Skin of body (tissue), 2 donors: ENCODE results near the gene GAST. TPM values are rescaled to one million over a fixed set of nuclear protein-coding genes. Genes with fewer than 3 reads are reported as not detected.
"Not testable (repeated sequence)": the region's sequence is repeated elsewhere in the genome, so short reads cannot be mapped to it uniquely, and the experiment has no call there.

ENCODE experiments used
- DNase-seq: peaks from one replicate; lab custom pipeline; 2025; lab: John Stamatoyannopoulos, UW
- total RNA-seq: library from RNA; depleted of rRNA; stranded (reverse); fragments of >200 nt; gene quantifications from one replicate; pipeline ENCODE4 v1.2.3, GENCODE V29; 2014

GAST gene, protein sequence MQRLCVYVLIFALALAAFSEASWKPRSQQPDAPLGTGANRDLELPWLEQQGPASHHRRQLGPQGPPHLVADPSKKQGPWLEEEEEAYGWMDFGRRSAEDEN
- total RNA-seq, result not detected

- DNase-seq, result no peak
Observed at GRCh38 chr17:41711669-41712400, at the start of gene GAST. Gene GAST (plus strand): TSS chr17:41712331. CDS start chr17:41715437, 3,106 bp downstream.

- DNase-seq, result no peak
Observed at GRCh38 chr17:41663451-41664171, 48.5 kb upstream of the GAST start.

GRCh38 chr17:41664172-41664457, 48.0 kb upstream of the GAST start:
- DNase-seq, result no peak

- no peak for DNase-seq
Observed at GRCh38 chr17:41664587-41665565, 47.3 kb upstream of the GAST start.

- DNase-seq, result peak; percentile 72
Observed at GRCh38 chr17:41665566-41666236, 46.4 kb upstream of the GAST start.

GRCh38 chr17:41666237-41666641, 45.9 kb upstream of the GAST start:
- DNase-seq, result no peak

GRCh38 chr17:41666708-41667279, 45.3 kb upstream of the GAST start:
- peak; percentile 60 for DNase-seq

DNA sequence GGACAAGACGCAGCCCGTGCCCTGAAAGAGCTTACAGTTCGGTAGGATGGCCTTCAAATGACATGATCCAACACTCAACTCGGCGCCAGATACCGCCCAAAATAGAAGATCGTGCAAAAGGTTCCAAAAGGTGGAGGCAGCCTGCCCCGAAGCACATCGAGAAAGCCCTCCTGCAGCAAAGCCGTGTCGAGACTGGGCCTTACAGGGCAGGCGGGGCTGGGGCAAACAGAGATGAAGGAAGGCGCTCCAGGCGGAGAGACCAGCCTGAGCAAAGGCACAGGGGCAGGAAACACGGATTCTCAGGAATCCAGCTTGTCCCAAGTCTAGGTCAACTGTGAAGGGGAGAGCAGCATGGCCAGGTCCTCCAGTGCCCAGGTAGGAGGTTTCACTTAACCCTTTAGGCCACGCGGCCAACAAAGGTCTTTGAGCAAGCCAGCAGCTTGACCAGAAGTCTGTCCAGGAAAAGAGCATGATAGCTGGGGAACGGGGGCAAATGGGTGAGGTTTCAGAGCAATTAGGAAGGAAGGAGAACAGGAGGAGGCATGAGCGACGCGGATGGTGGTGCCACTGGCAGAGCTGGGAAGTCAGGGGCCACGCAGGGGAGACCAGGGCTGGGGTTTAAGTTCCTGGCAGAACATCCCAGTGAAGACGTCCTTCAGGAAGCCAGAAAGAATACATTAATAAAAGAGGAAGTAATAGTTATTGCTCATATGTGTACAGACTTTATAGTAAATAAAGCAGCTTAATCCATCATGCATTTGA, 44.7 kb upstream of the GAST start:
- no peak for DNase-seq

DNA sequence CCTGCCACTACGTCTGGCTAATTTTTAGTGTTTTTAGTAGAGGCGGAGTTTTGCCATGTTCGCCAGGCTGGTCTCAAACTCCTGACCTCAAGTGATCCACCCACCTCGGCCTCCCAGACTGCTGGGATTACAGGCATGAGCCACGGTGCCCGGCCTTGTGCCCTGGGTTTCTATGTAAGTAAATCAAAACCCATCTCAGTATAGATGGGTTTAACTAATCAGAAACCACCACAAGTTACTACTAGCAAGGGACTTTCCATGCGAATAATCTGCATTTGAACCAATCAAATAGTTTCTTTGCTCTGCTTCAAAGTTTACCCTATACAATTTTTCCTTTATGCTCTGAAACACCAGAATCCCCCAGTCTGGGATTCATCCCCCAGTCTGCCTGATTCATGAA, 40.0 kb upstream of the GAST start:
- DNase-seq, result no peak

DNA sequence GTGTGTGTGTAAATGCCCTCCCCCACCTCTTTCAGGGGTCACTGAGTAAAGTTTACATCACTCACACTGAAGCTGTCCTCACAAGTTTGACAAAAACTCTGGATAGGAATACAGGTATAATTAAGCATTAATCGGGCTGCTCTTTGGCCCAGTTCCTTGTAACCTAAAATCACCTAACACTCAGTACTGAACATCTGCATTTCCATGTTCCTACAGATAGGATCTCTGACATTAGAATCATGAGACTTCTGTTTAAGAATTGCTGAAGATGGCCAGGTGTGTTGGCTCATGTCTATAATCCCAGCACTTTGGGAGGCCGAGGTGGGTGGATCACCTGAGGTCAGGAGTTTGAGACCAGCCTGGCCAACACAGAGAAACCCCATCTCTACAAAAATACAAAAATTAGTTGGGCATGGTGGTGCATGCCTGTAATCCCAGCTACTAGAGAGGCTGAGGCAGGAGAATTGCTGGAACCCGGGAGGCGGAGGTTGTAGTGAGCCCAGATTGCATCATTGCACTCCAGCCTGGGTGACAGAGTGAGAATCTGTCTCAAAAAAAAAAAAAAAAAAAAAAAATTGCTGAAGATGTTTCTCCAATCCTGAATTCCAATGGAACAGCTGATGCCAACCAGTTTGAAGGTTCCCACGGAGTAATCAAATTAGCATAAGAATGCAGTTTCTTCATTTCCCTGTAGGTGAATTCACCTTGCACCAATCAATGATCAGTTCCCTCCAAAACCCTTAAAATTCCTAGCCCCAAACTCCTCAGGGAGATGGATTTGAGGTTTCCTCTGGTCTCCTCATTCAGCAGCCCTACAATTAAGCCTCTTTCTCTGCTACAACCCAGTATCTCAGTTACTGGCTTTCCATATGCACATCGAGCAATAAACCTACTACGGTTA, 36.7 kb upstream of the GAST start:
- DNase-seq, result not testable (repeated sequence)

- no peak for DNase-seq
Observed at GRCh38 chr17:41676058-41676419, 36.1 kb upstream of the GAST start.

DNA sequence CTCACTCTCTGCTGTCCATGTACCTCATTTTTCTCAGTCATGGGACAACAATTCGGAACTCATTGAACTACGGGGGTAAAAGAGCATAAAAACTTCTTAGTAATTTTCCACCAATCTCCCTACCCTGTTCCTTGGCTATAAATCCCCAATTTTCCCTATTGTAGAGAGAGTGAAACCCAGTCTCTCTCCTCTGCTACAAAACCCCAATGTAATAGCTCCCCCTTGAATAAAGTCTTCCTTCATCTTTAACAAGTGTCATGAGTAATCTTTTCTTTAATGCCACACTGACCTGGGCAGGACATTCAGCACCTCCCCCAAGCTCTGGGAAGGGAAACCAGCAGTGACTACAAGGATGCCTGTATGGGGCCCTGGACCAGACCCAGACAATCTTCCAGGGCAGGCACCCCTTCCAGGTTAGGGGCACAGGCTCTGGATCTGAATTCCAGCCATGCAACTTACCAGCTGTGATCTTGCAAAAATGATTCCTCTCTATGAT, 33.7 kb upstream of the GAST start:
- DNase-seq, result no peak

- DNase-seq, result no peak
Observed at GRCh38 chr17:41678907-41679739, 33.0 kb upstream of the GAST start.

DNA sequence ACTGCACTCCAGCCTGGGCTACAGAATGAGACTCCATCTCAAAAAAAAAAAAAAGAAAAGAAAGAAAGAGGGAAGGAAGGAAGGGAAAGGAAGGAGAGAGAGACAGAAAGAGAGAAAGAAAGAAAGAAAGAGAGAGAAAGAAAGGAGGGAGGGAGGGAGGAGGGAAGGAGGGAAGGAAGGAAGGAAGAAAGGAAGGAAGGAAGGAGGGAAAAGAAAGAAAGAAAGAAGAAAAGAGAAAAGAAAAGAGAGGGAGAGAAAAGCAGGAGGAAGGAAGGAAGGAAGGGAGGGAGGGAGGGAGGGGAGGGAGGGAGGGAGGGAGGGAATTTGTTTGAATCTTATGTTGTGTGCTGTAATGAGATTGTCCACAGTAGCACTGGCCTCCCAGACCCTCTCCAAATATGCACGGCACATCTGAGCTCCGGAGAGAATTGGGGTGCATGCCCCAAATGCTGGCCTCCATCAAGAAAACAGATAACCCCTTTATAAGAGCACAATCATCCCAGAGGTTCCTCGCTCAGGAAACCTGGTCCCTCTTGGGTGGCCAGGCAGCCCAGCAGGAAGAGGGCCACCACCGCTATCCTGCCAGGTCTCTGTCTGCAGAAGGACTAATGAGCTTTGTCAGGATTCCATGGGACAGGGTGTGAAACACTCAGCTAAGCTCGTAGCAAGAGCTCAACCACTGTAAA, 32.2 kb upstream of the GAST start:
- no peak for DNase-seq

DNA sequence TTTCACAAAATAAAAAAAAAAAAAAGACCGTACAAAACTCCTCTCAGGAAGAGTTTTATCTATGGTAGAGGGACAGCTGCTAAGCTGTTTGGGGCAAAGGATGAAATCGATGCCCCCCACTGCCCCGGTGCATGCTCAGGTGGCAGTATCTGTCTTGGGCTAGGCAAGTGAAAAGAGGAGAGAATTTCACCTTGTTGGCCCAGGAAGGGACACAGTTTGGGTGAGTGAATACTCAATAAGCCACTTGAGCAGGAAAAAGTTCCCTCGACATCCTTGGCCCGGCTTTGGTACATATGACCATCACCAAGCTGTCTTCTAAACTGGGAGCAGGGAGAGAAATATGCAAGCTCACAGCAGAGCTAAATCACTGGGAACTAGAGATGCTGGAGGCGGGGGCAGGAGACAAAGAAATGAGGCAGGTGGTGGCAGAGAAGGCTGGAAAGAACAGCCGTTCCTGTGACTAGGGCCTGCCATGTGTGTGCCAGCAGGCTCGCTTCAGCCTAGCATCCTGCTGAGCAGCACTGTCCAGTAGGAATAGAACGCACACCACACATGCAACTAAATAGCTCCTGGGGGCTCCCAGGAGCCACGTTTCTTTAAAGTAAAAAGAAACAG, 31.6 kb upstream of the GAST start:
- no peak for DNase-seq

DNA sequence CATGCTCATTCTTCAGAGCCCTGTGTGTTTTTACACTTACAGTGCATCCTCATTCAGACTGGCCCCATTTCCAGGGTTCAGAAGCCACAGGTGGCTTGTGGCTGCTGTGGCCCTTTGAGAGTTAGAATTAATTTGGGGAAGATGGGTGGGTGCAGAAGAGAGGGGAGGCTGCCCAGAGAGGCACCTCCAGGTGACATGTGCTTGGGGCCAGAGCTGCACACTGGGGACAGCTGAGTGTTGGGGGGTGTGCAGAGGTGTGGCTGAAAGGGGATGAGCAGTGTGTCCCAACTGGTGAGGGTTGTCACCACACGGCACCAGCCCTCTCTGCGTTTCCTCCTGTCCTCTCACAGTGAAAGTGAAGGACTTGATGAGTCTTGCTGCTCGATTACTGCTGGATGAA, 30.4 kb upstream of the GAST start:
- no peak for DNase-seq

DNA sequence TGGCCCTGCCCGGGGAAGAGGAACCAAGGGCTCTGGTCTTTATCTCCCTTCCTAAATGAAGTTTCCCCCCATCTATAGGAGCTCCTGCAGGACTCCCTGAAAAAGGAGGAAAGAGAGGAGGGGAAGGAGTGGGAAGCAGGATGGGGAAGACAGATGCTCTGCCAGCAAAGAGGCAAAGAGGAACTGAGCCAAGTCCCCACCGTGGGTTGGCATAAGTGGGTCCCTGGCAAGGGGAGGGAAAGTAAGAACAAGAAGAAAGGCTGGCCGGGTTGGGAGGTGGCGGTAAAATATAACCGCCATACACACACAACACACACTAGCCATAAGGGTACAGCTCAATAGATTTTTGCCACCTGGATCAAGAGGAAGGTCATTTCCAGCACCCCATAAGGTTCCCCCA, 29.5 kb upstream of the GAST start:
- DNase-seq, result no peak
